Activated B cell treated with CpG ODN at 0.5 μM for 24 hours (primary cell): ENCODE measurements around the gene NFKBIZ. TPM values are rescaled to one million over a fixed set of nuclear protein-coding genes. Genes with fewer than 3 reads are reported as not detected.

Experiments used
- ATAC-seq: fragments of 200-7000 bp; cut with Tn5 transposase; one replicate; pipeline ENCODE4 v1.10.0; 2021; ENCODE audit warnings: low read depth, mild to moderate bottlenecking, moderate library complexity
- CTCF ChIA-PET: fragments of 350-600 bp; sonication (Branson Sonifier 250); formaldehyde crosslinking; loops from one replicate; lab custom pipeline; 2021; ENCODE audit warnings: antibody characterized with exemption; lab: Charles Lee
- POLR2A ChIA-PET: fragments of 350-600 bp; sonication (Branson Sonifier 250); formaldehyde crosslinking; loops from one replicate; lab custom pipeline; 2021; ENCODE audit warnings: antibody characterized with exemption; lab: Charles Lee
- DNase-seq: peaks from one replicate; pipeline ENCODE4 v3.0.0; 2022
- H3K27ac Mint-ChIP-seq: one replicate; pipeline ENCODE4 v1.8.0; 2020; ENCODE audit warnings: mixed read lengths
- H3K27me3 Mint-ChIP-seq: one replicate; pipeline ENCODE4 v1.8.0; 2021; ENCODE audit warnings: mixed read lengths
- H3K36me3 Mint-ChIP-seq: one replicate; pipeline ENCODE4 v1.8.0; 2021; ENCODE audit warnings: low read depth, mixed read lengths
- H3K4me1 Mint-ChIP-seq: one replicate; pipeline ENCODE4 v1.8.0; 2021; ENCODE audit warnings: mixed read lengths
- H3K4me3 Mint-ChIP-seq: one replicate; pipeline ENCODE4 v1.8.0; 2020; ENCODE audit warnings: mild to moderate bottlenecking, mixed read lengths
- H3K9me3 Mint-ChIP-seq: one replicate; pipeline ENCODE4 v1.8.0; 2020; ENCODE audit warnings: mixed read lengths
- intact Hi-C: fragments of 100-400 bp; cut with micrococcal nuclease; formaldehyde crosslinking; loops from one replicate; pipeline ENCODE4 v1.15.1; 2024
- total RNA-seq: library from RNA; stranded (reverse); gene quantifications from 2 replicates; pipeline ENCODE4 v1.2.3, GENCODE V29; 2022
- TF ChIP-seq, protein P1 (sequence below): fragments of 200-600 bp; IDR thresholded peaks from one replicate; pipeline ENCODE4 v1.8.0; 2022; ENCODE audit warnings: antibody characterized with exemption, mild to moderate bottlenecking

NFKBIZ gene
- total RNA-seq, 1 donor from 2014 or later: 421 TPM

DNA sequence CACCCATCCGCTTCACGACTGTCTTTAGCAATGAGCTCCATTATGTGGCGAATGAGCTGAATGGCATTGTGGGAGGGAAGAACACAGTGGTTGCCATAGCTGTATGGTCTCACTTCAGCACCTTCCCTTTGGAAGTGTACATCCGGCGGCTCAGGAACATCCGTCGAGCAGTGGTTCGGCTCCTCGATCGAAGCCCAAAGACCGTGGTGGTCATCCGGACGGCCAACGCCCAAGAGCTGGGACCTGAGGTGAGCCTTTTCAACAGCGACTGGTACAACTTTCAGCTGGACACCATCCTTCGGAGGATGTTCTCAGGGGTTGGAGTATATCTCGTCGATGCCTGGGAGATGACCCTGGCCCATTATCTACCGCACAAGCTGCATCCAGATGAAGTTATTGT is 27.8 kb upstream of the NFKBIZ start:
- ATAC-seq (no peak), DNase-seq (no peak)
- intact Hi-C loops: no loop called here
- Mint-ChIP-seq H3K4me3 (no peak overlapping the region), H3K36me3 (peaks cover 24% of the 10 kb centered on the region), H3K27ac (peak overlapping the region; percentile 63), H3K9me3 (peaks cover 4% of the 10 kb centered on the region), H3K4me1 (peaks cover 62% of the 10 kb centered on the region), H3K27me3 (no peaks in the 10 kb centered on the region)
- ChIA-PET CTCF (interaction anchor here (0.6 to 3.4 kb wide), 6 partner anchors 8 to 407 kb away, joined by 3 to 11 read pairs (median 4); partner anchors contain the start of gene NFKBIZ), POLR2A (interaction anchor here (1.7 kb wide), 1 partner anchor 28 kb away, joined by 8 read pairs; no protein-coding TSS in a partner anchor)
- TF ChIP-seq, protein P1, sequence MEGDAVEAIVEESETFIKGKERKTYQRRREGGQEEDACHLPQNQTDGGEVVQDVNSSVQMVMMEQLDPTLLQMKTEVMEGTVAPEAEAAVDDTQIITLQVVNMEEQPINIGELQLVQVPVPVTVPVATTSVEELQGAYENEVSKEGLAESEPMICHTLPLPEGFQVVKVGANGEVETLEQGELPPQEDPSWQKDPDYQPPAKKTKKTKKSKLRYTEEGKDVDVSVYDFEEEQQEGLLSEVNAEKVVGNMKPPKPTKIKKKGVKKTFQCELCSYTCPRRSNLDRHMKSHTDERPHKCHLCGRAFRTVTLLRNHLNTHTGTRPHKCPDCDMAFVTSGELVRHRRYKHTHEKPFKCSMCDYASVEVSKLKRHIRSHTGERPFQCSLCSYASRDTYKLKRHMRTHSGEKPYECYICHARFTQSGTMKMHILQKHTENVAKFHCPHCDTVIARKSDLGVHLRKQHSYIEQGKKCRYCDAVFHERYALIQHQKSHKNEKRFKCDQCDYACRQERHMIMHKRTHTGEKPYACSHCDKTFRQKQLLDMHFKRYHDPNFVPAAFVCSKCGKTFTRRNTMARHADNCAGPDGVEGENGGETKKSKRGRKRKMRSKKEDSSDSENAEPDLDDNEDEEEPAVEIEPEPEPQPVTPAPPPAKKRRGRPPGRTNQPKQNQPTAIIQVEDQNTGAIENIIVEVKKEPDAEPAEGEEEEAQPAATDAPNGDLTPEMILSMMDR: no peak

DNA sequence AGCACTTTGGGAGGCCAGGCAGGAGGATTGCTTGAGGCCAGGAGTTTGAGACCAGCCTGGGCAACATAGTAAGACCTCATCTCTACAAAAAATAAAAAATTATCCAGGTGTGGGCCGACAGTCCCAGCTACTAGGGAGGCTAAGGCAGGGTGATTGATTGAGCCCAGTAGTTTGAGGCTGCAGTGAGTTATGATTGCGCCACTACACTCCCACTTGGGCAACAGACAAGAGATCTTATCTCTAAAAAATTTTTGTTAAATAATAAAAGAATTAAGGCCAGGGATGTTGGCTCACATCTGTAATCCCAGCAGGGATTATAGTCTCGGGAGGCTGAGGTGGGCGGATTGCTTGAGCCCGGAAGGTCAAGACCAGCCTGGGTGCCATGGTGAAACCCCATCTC is 25.8 kb upstream of the NFKBIZ start:
- TF ChIP-seq, protein P1: no peak
- no peak for DNase-seq
- no peak for ATAC-seq
- CTCF ChIA-PET: interaction anchor here (0.7 to 3.4 kb wide), 2 partner anchors 10 to 406 kb away, joined by 3 to 11 read pairs; no protein-coding TSS in a partner anchor
- Mint-ChIP-seq H3K27me3 (no peaks in the 10 kb centered on the region), H3K27ac (peak overlapping the region; percentile 72), H3K4me1 (peaks cover 53% of the 10 kb centered on the region), H3K4me3 (no peak overlapping the region), H3K9me3 (peaks cover 4% of the 10 kb centered on the region), H3K36me3 (peaks cover 30% of the 10 kb centered on the region)
- POLR2A ChIA-PET: interaction anchor here (0.5 to 1.6 kb wide), 4 partner anchors 13 to 137 kb away, joined by 3 to 17 read pairs (median 6); partner anchors contain the start of genes NFKBIZ and RPL24
- intact Hi-C loops: no loop called here

DNA sequence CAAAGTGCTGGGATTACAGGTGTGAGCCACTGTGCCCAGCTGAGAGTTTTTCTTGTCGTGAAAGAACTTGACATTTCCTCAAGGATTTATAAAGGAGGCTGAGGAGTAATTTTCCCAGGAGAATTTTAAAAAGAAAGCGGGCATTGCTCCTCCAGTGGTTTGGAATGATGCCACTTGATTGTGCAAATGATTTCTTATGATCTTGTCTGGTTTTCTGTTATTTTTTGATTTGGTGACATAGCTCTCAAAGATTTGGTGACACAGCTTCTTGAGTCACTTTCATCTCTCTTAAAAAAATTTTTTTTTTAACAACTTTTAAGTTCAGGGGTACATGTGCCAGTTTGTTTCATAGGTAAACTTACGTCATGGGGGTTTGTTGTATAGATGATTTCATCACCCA is 24.6 kb upstream of the NFKBIZ start:
- Mint-ChIP-seq H3K36me3 (peaks cover 39% of the 10 kb centered on the region), H3K27me3 (no peaks in the 10 kb centered on the region), H3K27ac (peak overlapping the region; percentile 74), H3K4me3 (no peak overlapping the region), H3K9me3 (peaks cover 4% of the 10 kb centered on the region), H3K4me1 (peaks cover 53% of the 10 kb centered on the region)
- TF ChIP-seq, protein P1: no peak
- DNase-seq (no peak), ATAC-seq (no peak)
- CTCF ChIA-PET: interaction anchor here (3.4 kb wide), 1 partner anchor 11 kb away, joined by 11 read pairs; no protein-coding TSS in a partner anchor
- POLR2A ChIA-PET: interaction anchor here (0.7 to 1.6 kb wide), 3 partner anchors 12 to 41 kb away, joined by 3 to 17 read pairs (median 8); partner anchors contain the start of gene NFKBIZ
- intact Hi-C loops: loop anchor here (5.0 kb wide), 1 partner anchor 38 kb away; no protein-coding TSS in a partner anchor

DNA sequence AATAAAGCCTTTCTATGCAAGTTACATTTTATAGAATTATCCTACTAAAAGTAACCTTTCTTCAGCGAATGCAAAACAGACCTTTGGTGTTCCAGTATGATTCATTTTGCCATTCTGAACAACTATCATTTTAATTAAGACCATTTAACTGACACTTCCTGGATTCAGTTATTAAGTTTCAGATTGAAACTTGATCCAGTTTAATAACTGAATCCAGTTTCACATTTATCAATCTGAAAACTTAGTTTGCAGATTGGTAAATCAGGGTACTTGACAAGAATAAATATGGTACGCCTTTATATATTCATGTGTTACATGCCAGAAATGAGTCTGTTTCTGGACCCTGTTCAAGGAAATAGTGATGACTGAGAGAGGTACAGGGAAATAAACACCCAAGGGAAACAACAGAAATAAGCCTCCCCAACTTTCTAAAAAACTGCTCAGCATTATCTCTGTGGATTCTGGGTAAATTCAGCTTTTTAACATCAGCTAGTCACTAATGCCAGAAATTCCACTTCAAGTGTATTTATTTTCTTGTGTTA is 23.3 kb upstream of the NFKBIZ start:
- ATAC-seq: no peak
- POLR2A ChIA-PET: interaction anchor here (2.0 to 6.4 kb wide), 11 partner anchors 8 to 399 kb away, joined by 7 to 197 read pairs (median 20); partner anchors contain the start of gene NFKBIZ

More for the DNA sequence above, 23.3 kb upstream of the NFKBIZ start:
- Mint-ChIP-seq H3K36me3 (peaks cover 43% of the 10 kb centered on the region), H3K4me1 (peaks cover 54% of the 10 kb centered on the region), H3K27ac (peak overlapping the region; percentile 92), H3K9me3 (no peaks in the 10 kb centered on the region), H3K27me3 (no peaks in the 10 kb centered on the region), H3K4me3 (peak overlapping the region; percentile 73)
- intact Hi-C loops: loop anchor here (2.0 to 5.0 kb wide), 2 partner anchors 36 to 73 kb away; no protein-coding TSS in a partner anchor
- TF ChIP-seq, protein P1: no peak
- CTCF ChIA-PET: interaction anchor here (0.9 to 2.7 kb wide), 4 partner anchors 8 to 399 kb away, joined by 4 to 11 read pairs (median 9); partner anchors contain the start of gene NFKBIZ
- DNase-seq: no peak
